GM19438 (cell line): Measurements from ENCODE around the gene UBE3C.

Experiments used
- ATAC-seq: cut with Tn5 transposase; IDR thresholded peaks from one replicate; pipeline ENCODE4 v1.9.1; 2021; ENCODE audit warnings: low read depth; ENCODE audit not compliant: unreplicated experiment

UBE3C gene

GRCh38 chr7:157282141-157282801 lies 143.5 kb downstream of the UBE3C start:
- ATAC-seq = no peak

DNA sequence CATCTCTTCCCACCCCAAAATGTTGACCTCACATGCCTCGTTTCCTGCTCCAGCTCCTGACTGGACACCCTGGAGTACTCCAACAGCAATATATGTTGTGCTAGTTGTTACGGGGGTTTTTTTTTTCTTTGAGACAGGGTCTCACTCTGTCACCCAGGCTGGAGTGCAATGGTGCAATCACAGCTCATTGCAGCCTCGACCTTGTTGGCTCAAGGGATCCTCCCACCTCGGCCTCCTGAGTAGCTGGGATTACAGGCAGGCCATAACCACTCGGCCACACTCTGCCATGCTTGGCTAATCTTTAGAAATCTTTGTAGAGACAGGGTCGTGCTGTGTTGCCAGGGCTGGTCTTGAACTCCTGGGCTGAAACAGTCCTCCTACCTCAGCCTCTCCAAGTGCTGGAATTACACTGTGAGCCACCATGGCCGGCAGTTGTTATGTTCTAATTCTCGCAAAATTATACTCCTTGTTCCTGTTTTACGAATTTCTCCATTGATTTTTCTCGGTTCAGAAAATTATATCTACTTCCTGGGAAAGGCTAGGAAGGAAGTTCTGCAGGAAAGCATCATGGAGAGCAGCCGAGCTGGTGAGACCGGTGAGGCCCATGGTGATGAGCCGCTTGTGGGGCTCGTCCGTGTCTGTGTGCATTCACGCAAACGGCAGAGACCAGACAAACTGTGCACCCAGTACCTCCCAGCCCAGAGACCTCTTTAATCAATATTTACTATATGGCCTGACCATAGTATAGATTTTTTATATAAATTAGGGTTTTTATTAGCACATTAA lies 145.7 kb downstream of the UBE3C start:
- ATAC-seq = no peak

DNA sequence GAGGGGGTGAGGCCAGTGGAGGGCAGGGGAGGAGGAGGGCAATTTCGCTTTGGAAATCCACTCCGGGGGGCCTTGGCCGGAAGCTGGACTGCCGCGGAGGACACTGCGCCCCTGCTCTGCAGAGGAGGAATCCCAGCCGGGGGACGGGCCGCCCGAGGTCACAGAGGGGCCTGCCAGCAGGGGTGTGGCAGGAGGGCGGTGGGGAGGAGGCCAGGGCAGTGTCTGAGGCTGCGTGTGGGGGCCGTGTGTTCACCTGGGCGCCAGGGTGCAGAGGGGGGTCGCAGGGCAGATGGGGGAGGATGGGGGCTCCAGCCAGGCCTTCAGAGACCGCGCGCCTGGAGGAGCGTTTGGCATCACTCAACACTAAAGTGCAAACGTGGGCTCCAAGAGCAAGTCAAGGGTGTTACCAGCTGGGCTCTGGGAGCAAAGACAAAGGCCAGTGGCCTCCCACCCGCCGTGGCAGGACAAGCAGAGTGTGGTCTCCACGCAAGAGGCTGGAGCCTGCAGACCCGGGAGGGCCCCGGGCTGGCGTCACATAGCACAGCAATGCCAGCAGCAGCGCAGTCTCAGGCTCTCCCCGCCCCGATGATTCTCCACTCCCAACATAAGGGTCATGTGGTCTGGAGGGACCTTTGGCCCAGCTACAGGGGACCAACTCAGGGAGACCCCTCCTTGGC lies 152.8 kb downstream of the UBE3C start:
- ATAC-seq = no peak

DNA sequence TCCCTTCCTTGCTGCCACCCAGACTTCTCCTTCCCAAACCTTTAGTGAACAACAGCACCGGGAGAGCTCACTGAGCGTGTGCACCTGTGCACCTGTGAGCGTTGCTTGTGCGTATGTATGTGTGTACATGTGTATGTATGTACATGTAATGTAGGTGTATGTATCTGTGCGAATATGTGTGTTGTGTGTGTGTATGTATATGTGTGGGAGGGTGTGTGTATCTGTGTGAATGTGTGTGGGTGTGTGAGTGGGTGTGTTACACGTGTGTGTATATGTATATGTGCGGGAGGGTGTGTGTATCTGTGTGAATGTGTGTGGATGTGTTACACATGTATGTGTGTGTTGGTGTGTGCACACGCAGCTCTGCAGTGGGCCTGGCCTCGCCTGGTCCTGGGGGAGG lies 153.5 kb downstream of the UBE3C start:
- no peak for ATAC-seq

DNA sequence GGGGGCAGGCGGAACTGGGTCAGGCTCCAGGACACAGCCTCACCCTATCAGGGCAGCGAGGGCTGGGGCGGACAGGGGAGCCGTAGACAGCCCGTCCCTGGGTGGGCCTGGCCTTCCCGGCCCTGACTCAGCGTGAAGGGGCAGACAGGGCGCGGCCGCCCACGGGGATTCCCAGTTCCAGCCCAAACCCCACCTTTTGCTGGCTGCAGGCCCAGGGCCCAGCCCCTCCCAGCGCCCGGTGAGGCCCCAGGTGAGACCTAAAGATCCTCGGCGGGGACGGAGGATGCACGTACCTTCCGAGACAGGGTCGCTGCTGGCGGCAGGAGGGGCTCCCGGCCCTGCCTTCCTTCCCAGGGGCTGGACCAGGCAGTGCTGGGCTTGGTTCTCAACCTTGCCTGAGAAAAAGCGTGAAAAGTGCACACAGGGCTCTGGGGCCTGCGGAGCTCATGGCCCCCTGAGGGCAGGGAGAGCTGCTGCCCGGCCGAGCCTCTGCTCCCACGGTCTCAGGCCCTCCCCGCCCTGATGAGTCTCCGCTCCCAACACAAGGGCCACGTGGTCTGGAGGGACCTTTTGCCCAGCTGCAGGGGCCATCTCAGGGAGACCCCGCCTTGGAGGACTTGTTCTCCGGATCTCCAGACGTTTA lies 154.2 kb downstream of the UBE3C start:
- ATAC-seq = no peak

DNA sequence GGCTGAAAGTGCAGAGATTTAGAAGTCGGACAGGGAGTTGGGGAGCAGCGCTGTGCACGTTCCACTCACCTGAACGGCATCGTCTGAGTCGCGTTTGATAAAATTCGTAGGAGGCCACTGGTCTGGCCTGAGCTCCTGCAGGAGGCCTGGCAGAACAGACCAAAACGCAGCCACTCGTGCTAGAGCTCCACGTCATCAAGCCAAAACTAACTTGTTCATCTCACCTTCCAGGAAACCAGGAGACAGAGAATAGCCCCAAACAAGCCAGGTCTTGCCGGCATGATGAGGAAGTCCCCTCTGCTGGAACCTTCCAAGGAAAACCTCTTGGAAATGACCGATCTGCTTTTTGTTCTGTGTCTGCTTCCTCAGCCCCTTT lies 154.7 kb downstream of the UBE3C start:
- ATAC-seq = no peak

DNA sequence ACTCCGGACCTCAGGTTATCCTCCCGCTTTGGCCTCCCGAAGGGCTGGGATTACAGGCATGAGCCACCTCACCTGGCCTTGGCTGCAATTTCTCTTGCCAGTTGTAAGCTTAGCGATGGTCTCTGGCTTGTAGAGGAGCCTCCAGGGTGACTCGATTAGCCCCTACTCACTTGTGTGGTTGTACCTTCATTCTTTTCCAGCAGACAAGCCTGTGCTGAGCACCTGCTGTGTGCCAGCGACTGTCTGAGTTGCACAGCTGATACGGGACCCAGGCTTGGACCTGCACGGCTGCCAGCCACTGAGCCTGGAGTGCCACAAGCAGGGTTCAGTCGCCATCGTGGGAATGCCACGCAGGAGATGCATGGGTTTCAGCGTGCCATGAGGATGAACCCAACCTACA lies 156.0 kb downstream of the UBE3C start:
- ATAC-seq = no peak

GRCh38 chr7:157295338-157295737 lies 156.6 kb downstream of the UBE3C start:
- ATAC-seq = no peak

DNA sequence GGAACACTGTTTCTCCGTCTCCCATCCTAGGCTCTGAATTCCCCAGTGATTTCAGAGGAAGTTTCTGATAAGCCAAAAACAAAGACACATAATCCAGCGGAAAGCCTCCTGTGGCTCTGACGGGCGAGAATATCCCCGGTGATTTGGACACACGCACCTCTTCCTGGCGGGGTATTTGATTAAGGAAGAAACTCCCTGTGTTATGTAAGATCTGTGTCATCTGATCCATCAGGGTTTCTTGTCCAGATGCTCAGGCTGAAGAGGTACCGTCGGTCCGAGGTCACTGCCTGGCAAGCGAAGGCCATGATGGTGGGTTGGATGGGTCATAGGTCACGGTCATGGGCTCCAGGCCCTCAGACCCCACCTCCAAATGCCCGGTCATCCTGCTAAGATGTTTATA lies 158.5 kb downstream of the UBE3C start:
- no peak for ATAC-seq

DNA sequence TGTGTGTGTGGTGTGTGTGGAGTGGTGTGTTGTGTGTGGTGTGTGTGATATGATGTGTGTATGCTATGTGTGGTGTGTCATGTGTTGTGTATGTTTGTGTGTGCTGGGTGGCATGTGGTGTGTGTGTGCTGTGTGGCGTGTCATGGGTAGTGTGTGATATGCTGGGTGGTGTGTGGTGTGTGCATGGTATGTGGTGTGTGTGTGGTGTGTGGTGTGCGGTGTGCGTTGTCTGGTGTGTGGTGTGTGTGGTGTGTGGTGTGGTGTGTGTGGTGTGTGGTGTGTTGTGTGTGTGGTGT lies 160.5 kb downstream of the UBE3C start:
- ATAC-seq = no peak

GRCh38 chr7:157299613-157300368 lies 161.1 kb downstream of the UBE3C start:
- ATAC-seq = no peak

DNA sequence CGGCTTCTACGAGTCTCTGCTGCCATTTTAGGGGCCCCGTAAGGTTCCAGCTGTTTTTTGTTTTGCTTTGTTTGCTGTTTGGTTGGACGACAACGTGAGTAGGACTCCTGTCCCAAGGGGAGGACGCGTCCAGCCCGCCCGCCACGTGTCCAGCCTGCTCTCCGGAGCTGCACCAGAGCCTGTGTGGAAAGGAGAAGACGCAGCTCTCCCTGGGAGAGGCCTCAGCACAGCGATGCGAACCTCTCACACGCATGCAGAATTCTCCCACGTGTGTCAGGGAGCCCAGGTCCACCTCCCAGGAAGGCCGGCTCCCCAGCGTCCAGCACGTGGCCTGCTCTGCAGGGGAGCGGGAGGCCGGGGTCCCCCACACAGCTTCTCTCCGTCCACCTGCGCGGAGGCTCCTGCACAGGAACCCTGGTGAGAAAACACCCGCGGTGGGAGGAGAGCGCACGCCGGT lies 161.7 kb downstream of the UBE3C start:
- ATAC-seq = no peak

DNA sequence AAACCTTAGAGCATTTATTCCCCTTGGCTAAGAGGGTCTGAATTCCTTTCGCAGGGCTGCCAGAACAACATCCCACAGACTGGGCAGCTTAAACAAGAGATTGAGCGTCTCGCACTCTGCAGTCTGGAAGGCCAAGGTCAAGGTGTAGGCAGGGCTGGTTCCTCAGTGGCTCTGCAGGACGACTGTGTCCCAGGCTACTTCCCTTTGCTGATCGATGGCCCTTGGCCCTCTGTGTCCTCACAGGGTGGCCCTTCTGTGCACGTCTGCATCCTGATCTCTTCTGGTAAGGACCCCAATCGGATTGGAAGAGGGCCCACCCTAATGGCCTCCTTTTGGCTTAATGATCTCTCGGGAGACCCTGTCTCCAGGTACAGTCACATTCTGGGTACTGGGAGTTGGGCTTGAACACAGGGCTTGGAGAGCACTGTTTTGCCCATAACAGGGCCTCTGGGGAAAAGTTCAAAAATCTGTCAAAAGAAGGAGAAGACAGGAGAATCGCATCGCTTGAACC lies 162.9 kb downstream of the UBE3C start:
- ATAC-seq = no peak

DNA sequence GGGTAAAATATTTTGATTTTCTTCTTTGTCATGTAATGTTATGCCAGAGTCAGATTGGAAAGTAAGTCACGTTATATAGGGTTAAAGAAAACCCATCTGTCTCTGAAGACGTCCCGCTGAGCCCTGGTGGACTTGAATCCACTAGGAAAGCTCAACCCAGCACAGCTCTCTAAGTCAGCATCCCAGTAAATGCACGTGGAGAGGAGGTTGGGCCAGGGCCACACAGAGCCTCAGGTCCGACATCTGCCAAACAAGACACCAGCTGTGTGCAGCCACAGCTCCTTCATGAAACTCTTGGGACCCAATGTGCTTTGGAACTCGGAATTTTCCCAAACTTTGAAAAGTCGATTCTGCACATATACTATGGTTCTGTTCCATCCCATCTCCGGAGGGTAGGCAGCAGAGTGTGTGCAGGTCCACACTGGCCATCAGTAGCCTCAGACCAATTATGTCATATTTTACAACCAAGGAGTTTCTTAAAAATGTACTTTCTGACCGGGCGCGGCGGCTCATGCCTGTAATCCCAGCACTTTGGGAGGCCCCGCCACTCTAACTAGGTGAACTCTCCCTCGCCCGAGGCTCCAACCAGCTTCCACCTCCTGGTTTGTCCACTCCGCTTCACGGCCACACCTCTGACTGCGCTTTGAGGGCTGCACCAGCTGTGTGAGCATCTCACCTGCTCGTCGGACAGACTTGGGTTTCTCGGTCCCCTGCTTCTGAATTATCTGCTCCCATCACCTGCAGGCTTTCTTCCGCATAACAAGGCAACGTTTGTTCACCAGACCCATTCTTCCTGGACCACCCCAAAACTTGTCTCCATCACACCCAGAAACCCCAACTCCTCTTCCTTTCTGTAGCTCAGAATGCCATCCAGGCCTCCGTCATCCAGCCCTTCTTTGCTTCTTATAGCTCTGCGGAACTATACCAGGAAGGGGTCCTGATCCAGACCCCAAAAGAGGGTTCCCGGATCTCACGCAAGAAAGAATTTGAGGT lies 168.4 kb downstream of the UBE3C start:
- no peak for ATAC-seq

- ATAC-seq = no peak
Measured at GRCh38 chr7:157309988-157310668, 171.4 kb downstream of the UBE3C start.

- no peak for ATAC-seq
Measured at GRCh38 chr7:157310676-157311185, 172.0 kb downstream of the UBE3C start.

DNA sequence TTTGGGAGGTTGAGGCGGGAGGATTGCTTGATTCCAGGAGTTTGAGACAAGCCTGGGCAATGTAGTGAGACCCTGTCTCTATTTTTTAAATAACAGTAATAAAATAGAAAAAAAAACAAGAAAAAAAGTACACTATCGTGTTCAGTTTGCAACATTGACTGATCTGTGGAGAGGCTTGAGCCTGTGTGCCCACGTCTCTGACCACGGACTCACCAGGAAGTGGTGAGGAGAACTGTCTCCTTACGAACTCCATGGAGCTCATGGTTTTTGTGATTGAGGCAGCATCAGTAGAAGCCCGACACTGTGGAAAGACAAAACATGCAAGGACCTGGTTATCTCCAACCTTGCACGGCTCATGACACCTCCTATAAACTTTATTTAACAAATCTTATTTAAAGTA lies 174.2 kb downstream of the UBE3C start:
- ATAC-seq = no peak

DNA sequence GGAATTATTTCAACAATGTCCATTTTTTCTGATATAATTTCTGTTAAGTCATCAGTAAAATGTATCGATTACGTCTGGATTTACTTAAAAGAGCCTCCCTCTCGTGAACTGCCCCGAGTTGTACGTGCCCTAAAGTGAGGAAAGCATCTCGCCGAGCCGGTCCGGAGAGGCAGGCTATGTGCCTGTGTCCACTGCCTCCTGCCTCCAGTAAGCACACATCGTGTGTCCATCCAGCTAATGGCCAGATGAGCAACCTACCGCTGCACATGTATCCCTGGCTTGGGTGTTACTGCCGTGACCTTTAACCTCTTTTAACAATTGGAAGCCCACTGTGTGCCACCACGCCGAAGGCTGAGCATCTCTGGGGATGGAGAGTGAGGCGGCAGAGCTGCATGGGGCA lies 174.9 kb downstream of the UBE3C start:
- ATAC-seq = no peak
